ENCODE data around the gene DNAJC8. TPM values are rescaled to one million over a fixed set of nuclear protein-coding genes. Genes with fewer than 3 reads are reported as not detected.

DNAJC8 gene
- total and polyA plus RNA-seq, 2 experiments from 2014 or later: 72.3 to 137 TPM

DNA sequence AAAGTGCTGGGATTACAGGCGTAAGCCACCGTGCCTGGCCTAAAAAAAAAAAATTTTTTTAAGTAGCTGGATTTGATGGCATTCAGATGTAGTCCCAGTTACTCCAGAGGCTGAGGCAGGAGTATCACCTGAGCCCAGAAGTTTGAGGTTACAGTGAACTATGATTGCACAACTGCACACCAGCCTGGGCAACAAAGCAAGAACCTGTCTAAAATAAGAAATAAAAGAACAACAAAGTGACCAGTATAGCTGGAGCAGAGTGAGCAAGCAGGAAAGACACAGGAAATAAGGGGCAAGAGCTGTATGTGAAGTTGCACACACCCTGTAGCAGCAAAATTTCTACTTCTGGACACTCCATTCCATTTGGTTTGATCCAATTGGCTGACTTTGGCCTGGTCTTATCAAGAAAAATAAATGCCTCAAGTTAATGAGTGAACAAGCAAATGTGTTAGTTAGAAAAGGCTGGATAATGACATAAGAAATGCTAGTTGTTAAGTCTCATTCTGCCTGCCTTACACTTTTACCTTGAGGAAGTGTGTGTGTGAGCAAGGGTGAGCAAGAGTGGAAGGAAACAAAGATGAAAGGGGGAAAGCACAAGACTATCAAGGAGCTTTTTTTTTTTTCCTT lies 11.0 kb upstream of the DNAJC8 start:
- no peak for DNase-seq (ENCODE audit: low read depth in 1 of 2, low spot score in 1 of 2)
- peak overlapping the region; percentile 42 for H3K27ac ChIP-seq
- no peaks in the 10 kb centered on the region for H3K36me3 ChIP-seq
- peaks cover 34% of the 10 kb centered on the region for H3K4me1 ChIP-seq (ENCODE audit: low read depth)
- no peaks in the 10 kb centered on the region for H3K27me3 ChIP-seq
- no peak overlapping the region for H3K4me3 ChIP-seq
- TF ChIP-seq, protein P1, sequence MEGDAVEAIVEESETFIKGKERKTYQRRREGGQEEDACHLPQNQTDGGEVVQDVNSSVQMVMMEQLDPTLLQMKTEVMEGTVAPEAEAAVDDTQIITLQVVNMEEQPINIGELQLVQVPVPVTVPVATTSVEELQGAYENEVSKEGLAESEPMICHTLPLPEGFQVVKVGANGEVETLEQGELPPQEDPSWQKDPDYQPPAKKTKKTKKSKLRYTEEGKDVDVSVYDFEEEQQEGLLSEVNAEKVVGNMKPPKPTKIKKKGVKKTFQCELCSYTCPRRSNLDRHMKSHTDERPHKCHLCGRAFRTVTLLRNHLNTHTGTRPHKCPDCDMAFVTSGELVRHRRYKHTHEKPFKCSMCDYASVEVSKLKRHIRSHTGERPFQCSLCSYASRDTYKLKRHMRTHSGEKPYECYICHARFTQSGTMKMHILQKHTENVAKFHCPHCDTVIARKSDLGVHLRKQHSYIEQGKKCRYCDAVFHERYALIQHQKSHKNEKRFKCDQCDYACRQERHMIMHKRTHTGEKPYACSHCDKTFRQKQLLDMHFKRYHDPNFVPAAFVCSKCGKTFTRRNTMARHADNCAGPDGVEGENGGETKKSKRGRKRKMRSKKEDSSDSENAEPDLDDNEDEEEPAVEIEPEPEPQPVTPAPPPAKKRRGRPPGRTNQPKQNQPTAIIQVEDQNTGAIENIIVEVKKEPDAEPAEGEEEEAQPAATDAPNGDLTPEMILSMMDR (IDR thresholded peaks at IDR 0.05; ENCODE audit: low read depth, low read length): no peak
- H3K9me3 ChIP-seq (ENCODE audit: low read depth): no peaks in the 10 kb centered on the region

DNA sequence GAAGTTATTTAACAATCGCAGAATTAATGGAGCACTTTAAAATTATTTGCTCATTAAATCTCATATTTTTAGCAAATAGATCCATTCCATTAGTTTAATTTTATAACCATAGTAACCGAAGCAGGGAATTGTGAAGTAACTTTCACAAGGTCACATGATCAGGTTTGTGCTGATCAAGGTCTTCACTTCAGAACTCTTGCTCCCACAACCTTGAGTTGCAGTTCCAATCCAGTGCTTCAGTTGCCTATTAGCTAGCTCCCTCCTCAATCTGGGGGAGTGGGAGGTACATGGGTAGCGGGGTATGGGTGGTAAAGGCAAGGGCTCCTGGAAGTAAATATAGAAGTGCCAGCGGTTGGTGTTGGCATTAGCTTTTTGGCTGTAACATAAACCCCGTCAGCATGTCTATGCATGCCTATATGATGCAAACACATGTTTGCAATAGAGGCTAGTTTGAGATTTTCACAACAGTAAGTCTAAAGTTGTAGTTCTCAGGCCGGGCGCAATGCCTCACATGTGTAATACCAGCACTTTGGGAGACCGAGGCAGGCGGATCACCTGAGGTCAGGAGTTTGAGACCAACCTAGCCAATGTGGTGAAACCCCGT lies 8.9 kb upstream of the DNAJC8 start:
- no peak for DNase-seq (ENCODE audit: low read depth in 1 of 2, low spot score in 1 of 2)
- H3K27ac ChIP-seq: no peak overlapping the region
- H3K36me3 ChIP-seq: peaks cover 4% of the 10 kb centered on the region
- TF ChIP-seq, protein P1 (IDR thresholded peaks at IDR 0.05; ENCODE audit: low read depth, low read length): no peak
- no peaks in the 10 kb centered on the region for H3K27me3 ChIP-seq
- H3K9me3 ChIP-seq (ENCODE audit: low read depth): no peaks in the 10 kb centered on the region
- peaks cover 38% of the 10 kb centered on the region for H3K4me1 ChIP-seq (ENCODE audit: low read depth)
- H3K4me3 ChIP-seq: no peak overlapping the region

DNA sequence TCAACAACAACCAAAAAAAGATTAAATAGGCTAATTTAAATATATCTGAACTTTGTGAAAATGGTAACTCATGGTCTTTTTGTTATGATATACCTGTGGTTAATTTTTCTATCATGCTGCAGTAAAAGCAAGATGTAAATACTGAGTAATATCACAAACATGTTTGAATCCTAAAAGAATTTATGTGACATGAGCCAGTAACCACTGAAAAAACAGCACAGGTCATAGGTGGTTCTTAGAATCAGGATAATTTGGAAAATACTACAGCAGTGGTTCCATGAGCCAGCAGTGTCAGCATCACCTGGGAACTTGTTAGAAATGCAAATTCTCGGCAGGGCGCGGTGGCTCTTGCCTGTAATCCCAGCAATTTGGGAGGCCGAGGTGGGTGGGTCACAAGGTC lies 7.2 kb upstream of the DNAJC8 start:
- no peak for DNase-seq (ENCODE audit: low read depth in 1 of 2, low spot score in 1 of 2)
- no peaks in the 10 kb centered on the region for H3K27me3 ChIP-seq
- TF ChIP-seq, protein P1 (IDR thresholded peaks at IDR 0.05; ENCODE audit: low read depth, low read length): no peak
- H3K9me3 ChIP-seq (ENCODE audit: low read depth): no peaks in the 10 kb centered on the region
- no peak overlapping the region for H3K4me3 ChIP-seq
- H3K36me3 ChIP-seq: peaks cover 4% of the 10 kb centered on the region
- peaks cover 30% of the 10 kb centered on the region for H3K4me1 ChIP-seq (ENCODE audit: low read depth)
- H3K27ac ChIP-seq: no peak overlapping the region

DNA sequence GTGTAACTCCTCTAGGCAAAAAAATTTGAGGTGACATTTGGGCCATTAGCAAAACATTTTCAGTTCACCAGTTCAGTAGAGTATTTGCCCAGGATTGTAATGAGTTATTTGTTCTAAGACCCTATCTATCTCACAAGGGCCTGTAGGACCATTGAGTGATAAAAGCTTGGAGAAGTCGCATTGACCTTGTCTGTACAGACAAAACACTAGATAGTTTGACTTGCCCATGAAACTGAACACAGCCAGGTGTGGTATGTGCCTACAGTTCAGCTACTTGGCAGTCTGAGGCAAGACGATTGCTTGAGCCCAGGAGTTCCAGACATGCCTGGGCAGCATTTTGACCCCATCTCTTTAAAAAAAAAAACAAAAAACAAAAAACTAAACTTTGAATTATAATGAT lies 6.2 kb upstream of the DNAJC8 start:
- no peak for DNase-seq (ENCODE audit: low read depth in 1 of 2, low spot score in 1 of 2)
- TF ChIP-seq, protein P1 (IDR thresholded peaks at IDR 0.05; ENCODE audit: low read depth, low read length): no peak
- H3K4me1 ChIP-seq (ENCODE audit: low read depth): peaks cover 20% of the 10 kb centered on the region

DNA sequence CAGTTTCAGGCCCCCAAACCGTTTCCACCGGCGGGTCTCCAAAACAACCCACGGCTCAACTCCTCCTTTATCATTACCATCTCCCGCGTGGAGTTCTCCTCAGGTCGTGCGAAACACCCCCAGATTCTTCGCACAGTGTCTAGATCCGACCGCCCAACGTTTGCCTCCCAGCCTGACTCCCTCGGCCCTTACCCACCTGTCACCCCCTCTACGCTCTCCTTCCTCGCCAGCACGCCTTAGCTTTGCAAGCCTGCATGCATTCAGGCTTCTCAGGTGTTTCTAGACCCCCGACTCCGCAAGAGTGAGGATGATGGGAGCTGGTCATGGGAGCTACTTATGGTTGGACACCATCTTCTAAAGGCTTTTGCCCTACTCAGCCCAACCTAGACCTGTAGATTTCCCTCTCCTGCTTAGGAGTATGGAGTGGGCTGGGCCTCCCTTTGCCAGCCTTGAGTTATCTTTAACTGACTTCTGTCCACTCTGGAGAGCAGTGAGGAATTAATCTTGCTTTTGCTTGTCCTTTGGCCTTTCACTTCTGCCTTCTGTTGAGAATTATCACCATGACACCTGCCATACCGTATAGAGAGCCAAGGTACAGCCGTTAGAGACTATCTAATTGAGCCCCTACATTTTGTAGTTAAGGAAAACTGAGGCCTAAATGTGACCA lies 4.0 kb upstream of the DNAJC8 start:
- Histone ChIP-seq H3K27ac (peak overlapping the region; percentile 57), H3K36me3 (peaks cover 4% of the 10 kb centered on the region), H3K9me3 (ENCODE audit: low read depth) (no peaks in the 10 kb centered on the region), H3K4me3 (peak overlapping the region; percentile 77), H3K27me3 (no peaks in the 10 kb centered on the region), H3K4me1 (ENCODE audit: low read depth) (peaks cover 20% of the 10 kb centered on the region)
- TF ChIP-seq, protein P1 (IDR thresholded peaks at IDR 0.05; ENCODE audit: low read depth, low read length): no peak
- DNase-seq (ENCODE audit: low read depth in 1 of 2, low spot score in 1 of 2): no peak

More for the DNA sequence above, 6.2 kb upstream of the DNAJC8 start:
- Histone ChIP-seq H3K9me3 (ENCODE audit: low read depth) (no peaks in the 10 kb centered on the region), H3K27ac (peak overlapping the region; percentile 71), H3K4me3 (no peak overlapping the region), H3K27me3 (no peaks in the 10 kb centered on the region), H3K36me3 (peaks cover 4% of the 10 kb centered on the region)
